ENCODE data around the gene HIC1.
"Not testable (repeated sequence)": the region's sequence is repeated elsewhere in the genome, so short reads cannot be mapped to it uniquely, and the experiment has no call there.

Gene HIC1, protein sequence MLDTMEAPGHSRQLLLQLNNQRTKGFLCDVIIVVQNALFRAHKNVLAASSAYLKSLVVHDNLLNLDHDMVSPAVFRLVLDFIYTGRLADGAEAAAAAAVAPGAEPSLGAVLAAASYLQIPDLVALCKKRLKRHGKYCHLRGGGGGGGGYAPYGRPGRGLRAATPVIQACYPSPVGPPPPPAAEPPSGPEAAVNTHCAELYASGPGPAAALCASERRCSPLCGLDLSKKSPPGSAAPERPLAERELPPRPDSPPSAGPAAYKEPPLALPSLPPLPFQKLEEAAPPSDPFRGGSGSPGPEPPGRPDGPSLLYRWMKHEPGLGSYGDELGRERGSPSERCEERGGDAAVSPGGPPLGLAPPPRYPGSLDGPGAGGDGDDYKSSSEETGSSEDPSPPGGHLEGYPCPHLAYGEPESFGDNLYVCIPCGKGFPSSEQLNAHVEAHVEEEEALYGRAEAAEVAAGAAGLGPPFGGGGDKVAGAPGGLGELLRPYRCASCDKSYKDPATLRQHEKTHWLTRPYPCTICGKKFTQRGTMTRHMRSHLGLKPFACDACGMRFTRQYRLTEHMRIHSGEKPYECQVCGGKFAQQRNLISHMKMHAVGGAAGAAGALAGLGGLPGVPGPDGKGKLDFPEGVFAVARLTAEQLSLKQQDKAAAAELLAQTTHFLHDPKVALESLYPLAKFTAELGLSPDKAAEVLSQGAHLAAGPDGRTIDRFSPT
- total RNA-seq = 0.06 to 9.6 (median 0.86) reads per million in 18 experiments

GRCh38 chr17:2054512-2055291 is at the start of gene HIC1:
HIC1 (plus strand) TSS chr17:2055103; CDS start chr17:2056691, 1,588 bp downstream.
- peak; percentile 61 to 79 for DNase-seq

- DNase-seq = no peak
Observed at GRCh38 chr17:2008332-2009126, 46.4 kb upstream of the HIC1 start.

DNA sequence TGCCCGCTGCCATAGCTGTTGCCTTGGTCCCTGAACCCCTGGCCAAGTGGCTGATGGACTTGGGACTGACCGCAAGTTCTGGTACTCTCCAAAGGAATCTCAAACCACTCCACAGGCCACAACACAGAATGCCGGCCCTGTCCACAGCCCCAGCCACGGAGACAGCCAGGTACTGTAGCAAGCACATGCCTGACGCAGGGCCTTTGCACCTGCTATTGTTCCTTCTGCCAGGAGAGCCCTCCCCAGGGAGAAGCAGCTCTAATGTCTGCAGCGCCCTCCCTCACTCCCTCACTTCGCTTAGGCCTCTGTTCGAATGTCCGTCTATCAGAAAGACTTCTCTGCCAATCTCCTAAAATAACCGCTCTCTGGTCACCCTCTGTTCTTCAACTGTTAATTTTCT is 45.2 kb upstream of the HIC1 start:
- DNase-seq = no peak

DNA sequence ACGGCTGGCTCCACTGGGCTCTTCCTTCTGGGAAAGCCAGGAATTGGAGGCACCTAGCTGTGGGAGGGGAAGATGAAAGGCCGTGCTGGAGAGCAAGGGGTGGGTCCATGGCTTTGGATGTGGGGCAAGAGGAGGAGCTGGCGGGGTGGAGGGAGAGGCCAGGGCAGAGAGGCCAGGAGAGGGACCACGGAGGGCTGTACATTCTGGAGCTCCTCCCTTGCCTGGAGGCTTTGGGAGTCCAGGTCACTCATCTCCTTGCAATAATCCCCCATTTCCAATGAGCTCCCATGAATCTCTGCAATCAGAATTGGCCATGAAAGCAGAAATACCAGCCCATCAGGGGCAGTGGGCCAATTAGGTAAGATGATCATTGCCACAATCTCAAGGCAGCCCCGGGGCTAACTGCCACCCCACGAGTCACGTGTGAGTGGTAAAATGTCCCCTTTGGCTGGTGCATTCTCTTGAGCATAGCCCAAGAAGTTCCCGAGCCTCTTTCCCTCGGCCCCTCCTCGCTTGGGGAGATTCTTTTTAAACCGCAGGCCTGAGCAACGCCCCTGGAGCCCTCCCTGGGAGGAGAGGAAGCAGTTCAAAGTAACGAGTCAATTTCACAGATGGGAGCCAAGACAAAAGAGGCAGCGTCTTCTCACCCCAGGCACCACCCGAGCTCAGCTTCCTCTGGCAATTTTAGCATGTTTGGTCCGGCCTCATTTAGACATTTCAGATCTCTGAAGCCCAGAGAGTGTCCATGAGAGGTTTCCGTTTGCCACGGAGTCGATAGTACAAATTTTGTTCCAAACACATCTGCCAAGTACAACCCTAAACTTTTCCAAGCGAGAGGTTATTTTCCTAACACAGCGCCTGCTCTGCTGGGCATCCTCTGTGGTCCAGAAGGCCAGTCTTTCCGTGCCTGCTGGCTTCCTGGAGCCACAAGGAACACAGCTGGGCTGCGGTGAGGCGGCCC is 43.2 kb upstream of the HIC1 start:
- no peak for DNase-seq

GRCh38 chr17:2012499-2012898 is 42.4 kb upstream of the HIC1 start:
- no peak for DNase-seq

DNA sequence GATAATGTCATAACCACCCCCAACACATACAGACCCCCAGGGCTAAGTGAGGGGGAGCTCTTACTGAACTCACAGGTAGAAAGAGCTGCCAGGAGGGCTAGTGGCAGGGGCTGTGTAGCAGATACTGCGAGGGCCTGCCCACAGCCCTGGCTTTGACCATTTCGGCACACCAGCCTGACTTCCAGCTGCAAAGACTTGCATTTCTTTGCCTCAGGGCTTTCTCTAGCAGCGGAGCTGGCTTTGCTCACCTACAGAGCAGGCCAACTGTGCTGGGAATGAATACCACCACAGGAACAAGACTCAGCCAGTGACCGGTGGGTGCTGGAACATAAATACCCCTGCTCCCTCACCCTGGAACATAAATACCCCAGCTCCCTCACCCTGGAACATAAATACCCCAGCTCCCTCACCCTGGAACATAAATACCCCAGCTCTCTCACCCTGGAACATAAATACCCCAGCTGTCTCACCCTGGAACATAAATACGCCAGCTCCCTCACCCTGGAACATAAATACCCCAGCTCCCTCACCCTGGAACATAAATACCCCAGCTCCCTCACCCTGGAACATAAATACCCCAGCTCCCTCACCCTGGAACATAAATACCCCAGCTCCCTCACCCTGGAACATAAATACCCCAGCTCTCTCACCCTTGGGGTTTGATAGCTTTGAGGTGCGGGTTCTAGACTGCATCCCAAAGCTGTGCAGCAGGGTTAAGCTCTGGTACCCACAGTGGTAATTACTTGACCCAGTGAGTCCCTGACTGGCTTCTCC is 41.5 kb upstream of the HIC1 start:
- DNase-seq = not testable (repeated sequence)

GRCh38 chr17:2013994-2014317 is 40.9 kb upstream of the HIC1 start:
- DNase-seq = no peak

- no peak for DNase-seq
Observed at GRCh38 chr17:2015314-2015713, 39.6 kb upstream of the HIC1 start.

DNA sequence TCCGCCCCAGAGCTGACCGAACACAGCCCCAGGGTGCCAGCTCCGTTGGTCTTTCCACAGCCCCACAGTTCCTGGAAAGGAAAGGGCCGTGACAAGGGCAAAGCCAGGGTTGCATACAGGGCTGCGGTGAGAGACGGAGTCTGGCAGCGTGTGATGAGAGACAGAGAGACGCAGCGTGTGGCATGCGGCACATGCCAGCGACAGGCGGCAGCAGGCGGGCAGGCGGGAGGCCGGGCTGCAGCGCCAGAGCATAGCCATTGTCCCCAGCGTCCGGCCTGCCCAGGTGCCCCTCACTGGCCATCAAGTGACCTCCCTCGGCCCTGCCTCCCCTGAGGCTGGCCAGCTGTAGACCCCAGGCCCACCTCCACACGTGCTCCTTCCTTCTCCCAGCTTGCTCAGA is 38.4 kb upstream of the HIC1 start:
- DNase-seq = no peak

DNA sequence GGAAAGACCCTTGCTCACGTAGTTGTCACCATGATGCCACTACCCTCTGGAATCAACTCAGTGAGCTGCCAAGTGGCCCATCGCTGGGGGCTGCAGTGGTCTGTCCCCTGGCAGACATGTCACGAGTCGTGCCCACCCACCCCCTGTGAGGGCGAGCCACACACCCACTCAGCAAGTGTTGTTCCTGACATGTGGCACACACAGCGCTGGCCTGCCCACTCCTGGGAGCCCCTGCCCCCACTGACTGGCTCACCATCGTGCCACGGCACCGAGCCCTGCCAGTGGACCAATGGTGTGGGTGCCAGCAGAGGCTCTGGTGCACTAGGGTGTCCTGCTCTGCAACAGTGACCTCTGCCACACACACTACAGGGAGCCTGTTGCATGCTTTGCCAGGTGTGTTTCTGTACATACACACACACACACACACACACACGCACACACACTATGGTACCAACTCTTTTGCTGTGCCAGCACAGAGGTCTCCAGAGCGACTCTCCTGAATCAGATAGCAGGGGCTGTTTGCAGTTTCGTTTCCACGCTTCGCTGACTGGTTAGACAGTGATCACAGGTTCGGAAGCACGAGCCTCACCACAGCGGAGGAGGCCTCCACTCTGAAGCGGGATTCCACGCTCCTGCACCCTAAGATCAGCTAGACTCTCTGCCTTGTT is 37.5 kb upstream of the HIC1 start:
- no peak for DNase-seq

DNA sequence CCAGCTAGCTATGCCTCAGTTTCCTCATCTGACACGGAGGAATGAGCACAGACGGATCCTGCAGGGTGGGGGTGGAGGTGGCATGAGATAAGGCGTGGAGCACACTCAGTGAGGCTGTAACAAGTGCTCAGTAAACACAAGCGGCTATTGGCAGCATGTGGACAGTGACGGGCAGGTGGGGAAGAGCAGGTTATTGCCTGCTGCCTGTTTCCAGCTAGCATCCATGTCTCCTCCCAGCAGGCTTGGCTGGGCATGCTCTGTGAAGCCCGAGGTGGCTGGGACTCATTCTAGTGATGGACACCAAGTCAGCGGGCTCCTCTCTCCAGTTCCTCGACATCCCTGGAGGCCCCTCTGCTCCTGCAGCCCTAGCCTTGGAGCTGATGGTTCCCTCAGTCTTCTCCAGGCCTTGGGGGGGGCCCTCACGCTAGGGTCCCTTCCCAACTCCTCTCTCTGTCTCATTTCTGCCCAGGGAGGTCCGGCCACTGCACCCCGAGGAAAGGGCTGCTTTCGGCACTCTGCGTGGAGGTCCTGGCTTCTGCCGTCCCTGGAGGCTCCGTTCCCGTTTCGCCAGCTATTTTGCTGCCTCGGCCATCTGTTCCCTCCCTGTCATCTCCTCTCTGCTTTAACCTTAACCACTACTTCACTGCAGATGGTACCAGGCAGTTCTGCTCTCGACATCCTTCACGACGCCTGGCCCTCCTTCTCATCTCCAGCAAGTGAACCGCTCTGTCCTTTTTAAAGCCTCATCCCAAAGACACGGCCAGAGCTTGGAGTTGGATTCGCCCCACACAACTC is 36.0 kb upstream of the HIC1 start:
- no peak for DNase-seq

DNA sequence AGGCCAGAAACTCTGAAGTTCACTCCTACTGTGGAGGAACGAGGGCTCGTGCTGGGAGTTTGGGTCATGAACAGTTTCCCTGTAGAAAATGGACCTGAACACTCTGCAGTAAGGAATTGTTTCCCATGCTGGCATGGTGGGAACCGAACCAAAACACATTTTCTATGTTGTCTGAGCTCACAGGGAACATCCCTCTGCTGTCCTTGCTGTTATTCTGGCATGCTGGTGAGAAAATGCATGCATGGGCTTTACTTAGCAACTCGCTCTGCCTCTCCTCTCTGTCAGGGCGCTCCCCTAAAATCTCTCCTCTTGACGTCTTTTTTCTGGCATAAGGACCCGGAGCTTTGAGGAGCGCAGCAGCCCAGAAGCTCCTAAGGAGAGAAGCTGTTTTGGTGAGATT is 35.2 kb upstream of the HIC1 start:
- DNase-seq = no peak

DNA sequence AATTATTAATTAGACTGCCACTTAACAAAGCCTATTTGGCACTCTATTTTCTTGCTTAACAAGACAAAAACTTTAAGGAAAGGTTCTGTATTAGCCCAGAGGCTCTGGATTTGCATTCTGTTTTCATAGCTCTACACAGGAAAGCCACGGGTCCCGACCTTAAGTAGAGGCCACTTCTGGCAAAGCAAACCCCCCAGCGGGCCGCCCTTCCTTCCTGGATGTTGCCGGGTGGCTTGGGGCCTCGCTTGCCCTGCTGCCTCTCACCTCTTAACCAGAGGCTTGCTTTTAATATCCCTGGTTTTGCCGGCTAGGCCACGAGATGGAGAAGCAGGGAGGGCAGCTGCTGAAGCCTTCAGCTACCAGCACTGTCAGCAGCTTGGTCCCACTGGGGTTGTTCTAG is 34.2 kb upstream of the HIC1 start:
- DNase-seq = no peak

- no peak for DNase-seq
Observed at GRCh38 chr17:2022647-2023240, 32.2 kb upstream of the HIC1 start.

DNA sequence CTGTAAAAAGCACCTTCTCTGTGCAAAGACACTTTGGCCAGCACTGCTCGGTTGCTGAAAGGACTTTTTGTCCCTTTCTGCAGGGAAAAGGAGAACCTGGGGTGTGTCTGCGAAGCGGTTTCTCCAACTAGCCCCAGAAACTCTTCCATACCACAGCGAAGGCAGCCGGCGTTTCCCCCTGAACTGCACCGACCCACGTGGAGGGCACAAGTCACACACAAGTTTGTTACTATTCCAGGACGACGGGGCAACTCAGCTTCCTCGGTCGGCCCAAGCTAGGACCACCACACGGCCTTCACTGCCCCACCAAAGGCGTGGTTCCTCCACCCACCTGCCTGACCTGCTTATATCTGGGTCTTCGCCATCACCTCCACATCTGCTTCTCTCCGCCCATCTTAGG is 31.6 kb upstream of the HIC1 start:
- no peak for DNase-seq

GRCh38 chr17:2023692-2024571 is 31.0 kb upstream of the HIC1 start:
- peak; percentile 64 to 65 for DNase-seq

DNA sequence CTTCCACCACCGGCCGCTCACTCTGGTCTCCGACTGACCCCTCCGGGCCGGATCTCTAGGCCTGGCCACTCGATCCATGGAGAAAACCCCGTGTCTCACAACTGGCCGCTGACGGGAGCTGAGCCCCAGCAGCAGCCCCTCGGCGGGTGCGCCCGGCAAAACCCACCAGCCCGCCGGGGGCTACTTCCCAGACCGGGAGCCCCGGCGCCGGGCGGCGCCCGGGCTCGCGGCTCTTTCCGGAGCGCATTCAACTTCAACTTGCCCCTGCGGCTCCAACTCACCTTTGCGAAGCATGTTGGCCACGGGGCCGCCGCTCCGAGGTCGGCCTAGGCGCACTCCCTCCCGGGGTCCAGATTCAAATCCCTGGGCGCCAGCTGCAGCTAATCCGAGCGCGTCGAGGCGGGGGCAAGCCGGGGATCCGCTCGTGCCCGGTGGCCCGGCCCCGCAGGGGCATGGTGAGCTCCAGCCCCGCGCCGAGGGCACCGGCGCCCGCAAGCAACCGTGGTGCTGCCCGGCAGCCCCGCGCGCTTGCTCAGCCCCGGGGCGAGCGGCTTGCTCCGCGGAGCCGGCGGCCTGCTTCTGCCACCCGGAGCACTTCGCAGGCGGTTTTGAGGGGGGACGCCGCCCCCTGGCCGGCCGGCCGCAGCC is 30.2 kb upstream of the HIC1 start:
- DNase-seq = no peak

Data from inflammatory macrophage (primary cell).